Measurements from ENCODE around the gene OPN3. TPM values are rescaled to one million over a fixed set of nuclear protein-coding genes. Genes with fewer than 3 reads are reported as not detected.

Gene OPN3
- total RNA-seq, 4 donors from 2014 or later = 5.3 to 12.4 (median 8.0) TPM

GRCh38 chr1:241591317-241591716, 48.9 kb downstream of the OPN3 start:
- Histone ChIP-seq H3K4me1 (no peaks in the 10 kb centered on the region), H3K4me3 (no peak overlapping the region), H3K27me3 (no peaks in the 10 kb centered on the region), H3K36me3 (no peaks in the 10 kb centered on the region), H3K27ac (replicated peaks in 1 of 4) (no peak overlapping the region), H3K9me3 (no peaks in the 10 kb centered on the region)
- TF ChIP-seq EP300 (IDR thresholded peaks at IDR 0.05) (no peak), POLR2AphosphoS5 (IDR thresholded peaks at IDR 0.05) (no peak)
- no peak for DNase-seq (ENCODE audit: extremely low spot score)
- intact Hi-C loops (cut with DNase I) = no loop called here

- H3K27me3 ChIP-seq = no peaks in the 10 kb centered on the region
- no peak overlapping the region for H3K4me3 ChIP-seq
- H3K27ac ChIP-seq (replicated peaks in 1 of 4) = no peak overlapping the region
- TF ChIP-seq POLR2A (IDR thresholded peaks at IDR 0.05; ENCODE audit: low read depth) (no peak), POLR2AphosphoS5 (IDR thresholded peaks at IDR 0.05) (no peak), EP300 (IDR thresholded peaks at IDR 0.05) (no peak), CTCF (IDR thresholded peaks at IDR 0.05) (no peak)
- DNase-seq (ENCODE audit: extremely low spot score) = no peak
- intact Hi-C loops (cut with DNase I) = no loop called here
- 60% methylated on average over 4 of the region's 4 CpGs for WGBS
- H3K36me3 ChIP-seq = no peaks in the 10 kb centered on the region
- no peaks in the 10 kb centered on the region for H3K4me1 ChIP-seq
- no peaks in the 10 kb centered on the region for H3K9me3 ChIP-seq
These were observed 49.5 kb downstream of the OPN3 start for GRCh38 chr1:241590719-241591118.

- H3K27me3 ChIP-seq = no peaks in the 10 kb centered on the region
- DNase-seq (ENCODE audit: extremely low spot score) = no peak
- TF ChIP-seq POLR2A (IDR thresholded peaks at IDR 0.05; ENCODE audit: low read depth) (no peak), EP300 (IDR thresholded peaks at IDR 0.05) (no peak), POLR2AphosphoS5 (IDR thresholded peaks at IDR 0.05) (no peak), CTCF (IDR thresholded peaks at IDR 0.05) (no peak)
- no peaks in the 10 kb centered on the region for H3K4me1 ChIP-seq
- no peak overlapping the region for H3K4me3 ChIP-seq
- intact Hi-C loops (cut with DNase I) = no loop called here
- no peak overlapping the region for H3K27ac ChIP-seq (replicated peaks in 1 of 4)
- H3K36me3 ChIP-seq = no peaks in the 10 kb centered on the region
- no peaks in the 10 kb centered on the region for H3K9me3 ChIP-seq
- WGBS = 86% methylated on average over 7 of the region's 7 CpGs
These were observed 50.6 kb downstream of the OPN3 start for GRCh38 chr1:241589521-241589920.

- H3K9me3 ChIP-seq = no peaks in the 10 kb centered on the region
- TF ChIP-seq POLR2A (IDR thresholded peaks at IDR 0.05; ENCODE audit: low read depth) (no peak), POLR2AphosphoS5 (IDR thresholded peaks at IDR 0.05) (no peak), CTCF (IDR thresholded peaks at IDR 0.05) (no peak), EP300 (IDR thresholded peaks at IDR 0.05) (no peak)
- no peaks in the 10 kb centered on the region for H3K27me3 ChIP-seq
- H3K27ac ChIP-seq (replicated peaks in 1 of 4) = no peak overlapping the region
- H3K4me3 ChIP-seq = no peak overlapping the region
- no peaks in the 10 kb centered on the region for H3K4me1 ChIP-seq
- 85% methylated on average over 14 of the region's 14 CpGs for WGBS
- intact Hi-C loops (cut with DNase I) = no loop called here
- no peak for DNase-seq (ENCODE audit: extremely low spot score)
- H3K36me3 ChIP-seq = no peaks in the 10 kb centered on the region
These were observed 53.2 kb downstream of the OPN3 start for GRCh38 chr1:241586905-241587512.

GRCh38 chr1:241582921-241583321, 57.2 kb downstream of the OPN3 start:
- no peak for TF ChIP-seq POLR2AphosphoS5 (IDR thresholded peaks at IDR 0.05)
- TF ChIP-seq POLR2A (IDR thresholded peaks at IDR 0.05; ENCODE audit: low read depth) = no peak
- no peak for TF ChIP-seq EP300 (IDR thresholded peaks at IDR 0.05)
- no peak for TF ChIP-seq CTCF (IDR thresholded peaks at IDR 0.05)
- no peak for DNase-seq (ENCODE audit: extremely low spot score)
- intact Hi-C loops (cut with DNase I) = no loop called here
- H3K27me3 ChIP-seq = no peaks in the 10 kb centered on the region
- H3K27ac ChIP-seq (replicated peaks in 1 of 4) = no peak overlapping the region
- 75% methylated on average over 1 of the region's 1 CpG for WGBS
- peaks cover 0 to 2% (median 0%) of the 10 kb centered on the region in 4 donors for H3K9me3 ChIP-seq
- no peak overlapping the region for H3K4me3 ChIP-seq
- H3K4me1 ChIP-seq = no peaks in the 10 kb centered on the region
- no peaks in the 10 kb centered on the region for H3K36me3 ChIP-seq
